ENCODE measurements around the gene GCHFR.

GRCh38 chr15:40736575-40736974 lies 27.3 kb upstream of the GCHFR start:
- no peak for TF ChIP-seq CTCF (IDR thresholded peaks at IDR 0.05)
- TF ChIP-seq EZH2 (IDR thresholded peaks at IDR 0.05) = no peak
